Tibial nerve (tissue), 4 donors: ENCODE data around the gene PSIP1. TPM values are rescaled to one million over a fixed set of nuclear protein-coding genes. Genes with fewer than 3 reads are reported as not detected.

Experiments used
- DNase-seq, 2 donors: peaks; one replicate each; pipeline ENCODE4 v3.0.0-alpha.2; 2019; ENCODE audit warnings: low spot score in 2 of 2
- H3K27ac ChIP-seq, 4 donors: fragments of 200-600 bp; sonication (generic) in 3 of 4; one replicate each; pipeline ENCODE4 v1.5.1; 2017 to 2019; ENCODE audit warnings: mild to moderate bottlenecking in 1 of 4
- H3K27me3 ChIP-seq, 2 donors: fragments of 200-600 bp; sonication (generic) in 1 of 2; one replicate each; pipeline versions ENCODE4 v1.5.1 to v1.6.0; 2017 to 2019
- H3K36me3 ChIP-seq, 3 donors: fragments of 200-600 bp; sonication (generic); one replicate each; pipeline ENCODE4 v1.5.1; 2018 to 2019
- H3K4me1 ChIP-seq, 4 donors: fragments of 200-600 bp; sonication (generic) in 3 of 4; one replicate each; pipeline ENCODE4 v1.5.1; 2017 to 2019
- H3K4me3 ChIP-seq, 4 donors: fragments of 200-600 bp; sonication (generic) in 3 of 4; one replicate each; pipeline ENCODE4 v1.5.1; 2017 to 2019; ENCODE audit warnings: mild to moderate bottlenecking in 1 of 4, moderate library complexity in 1 of 4
- H3K9me3 ChIP-seq, 4 donors: fragments of 200-600 bp; sonication (generic) in 3 of 4; one replicate each; pipeline ENCODE4 v1.5.1; 2017 to 2019
- CTCF ChIP-seq, 5 experiments: fragments of 200-600 bp in 3 of 5; fragments of 450-650 bp in 2 of 5; sonication (generic) in 3 of 5; IDR thresholded peaks; one replicate each; pipeline ENCODE4 v1.5.1; 2016 to 2019; ENCODE audit warnings: antibody characterized with exemption in 5 of 5, mild to moderate bottlenecking in 3 of 5, moderate library complexity in 2 of 5
- EP300 ChIP-seq, 2 donors: sonication (generic); formaldehyde crosslinking; IDR thresholded peaks; one replicate each; pipeline ENCODE4 v1.6.1; 2017; ENCODE audit warnings: antibody characterized with exemption in 2 of 2, mild to moderate bottlenecking in 1 of 2
- POLR2A ChIP-seq, 2 donors: fragments of 450-650 bp; IDR thresholded peaks; one replicate each; pipeline ENCODE4 v1.6.1; 2017; ENCODE audit warnings: antibody characterized with exemption in 2 of 2, mild to moderate bottlenecking in 2 of 2, moderate library complexity in 2 of 2
- WGBS, 2 donors: methylation state at CpG; one replicate each; pipeline ENCODE4 v1.1.5; 2018; 5-methylcytosine and 5-hydroxymethylcytosine counted together
- total RNA-seq, 4 donors: library from RNA; depleted of rRNA; stranded (reverse); fragments of >200 nt; gene quantifications; one replicate each; pipeline ENCODE4 v1.1.0, GENCODE V29; 2016

PSIP1 gene
- 100 to 1,000 TPM in 2 of 4 donors, 10 to 100 TPM in 2; 57.6 to 121 (median 97.9) TPM for total RNA-seq

- Histone ChIP-seq H3K27ac (peak within 1 kb of the TSS; percentile 87 to 96 (median 93)), H3K4me3 (peak within 1 kb of the TSS; percentile 68 to 98 (median 90)), H3K4me1 (peaks cover 0 to 26% (median 17%) of the 10 kb centered on the region in 4 donors), H3K36me3 (peaks cover 0 to 17% (median under 1%) of the 10 kb centered on the region in 3 donors), H3K27me3 (no peaks in the 10 kb centered on the region), H3K9me3 (no peaks in the 10 kb centered on the region)
- peak; percentile 44 to 64 for DNase-seq
- peak in 1 of 2 donors; percentile 85 for TF ChIP-seq EP300 (IDR thresholded peaks at IDR 0.05)
- TF ChIP-seq POLR2A (IDR thresholded peaks at IDR 0.05) = peak; percentile 22 to 58
- peak in 3 of 5 experiments; percentile 22 to 72 (median 69) for TF ChIP-seq CTCF (IDR thresholded peaks at IDR 0.05)
- 0% methylated on average over 33 to 63 of the region's 72 CpGs for WGBS, 2 donors
These were observed at the start of gene PSIP1 for GRCh38 chr9:15510789-15511575. Gene PSIP1, minus strand, starts transcription at chr9:15510970. Its CDS starts 782 bp downstream, at chr9:15510188.

GRCh38 chr9:15553528-15553898 is 42.7 kb upstream of the PSIP1 start:
- H3K27me3 ChIP-seq = no peaks in the 10 kb centered on the region
- peak overlapping the region; percentile 64 to 94 (median 74) for H3K4me3 ChIP-seq
- peaks cover 0 to 15% (median 4%) of the 10 kb centered on the region in 4 donors for H3K4me1 ChIP-seq
- DNase-seq = no peak
- no peaks in the 10 kb centered on the region for H3K36me3 ChIP-seq
- no peaks in the 10 kb centered on the region for H3K9me3 ChIP-seq
- peak overlapping the region; percentile 73 to 96 (median 85) for H3K27ac ChIP-seq
- 1% methylated on average over 12 to 13 of the region's 13 CpGs for WGBS, 2 donors
- TF ChIP-seq POLR2A (IDR thresholded peaks at IDR 0.05) (no peak), EP300 (IDR thresholded peaks at IDR 0.05) (no peak), CTCF (IDR thresholded peaks at IDR 0.05) (no peak)

GRCh38 chr9:15552636-15553527 is 42.1 kb upstream of the PSIP1 start, which contains the start of gene CCDC171:
Gene CCDC171, plus strand, starts transcription at chr9:15553043. Its CDS starts 11,046 bp downstream, at chr9:15564089.
- H3K36me3 ChIP-seq = no peaks in the 10 kb centered on the region
- H3K4me3 ChIP-seq = peak within 1 kb of the TSS; percentile 64 to 94 (median 74)
- peak within 1 kb of the TSS; percentile 73 to 96 (median 85) for H3K27ac ChIP-seq
- TF ChIP-seq POLR2A (IDR thresholded peaks at IDR 0.05) (peak; percentile 48 to 70), CTCF (IDR thresholded peaks at IDR 0.05) (no peak), EP300 (IDR thresholded peaks at IDR 0.05) (peak in 1 of 2 donors; percentile 84)
- peaks cover 0 to 15% (median 4%) of the 10 kb centered on the region in 4 donors for H3K4me1 ChIP-seq
- DNase-seq = peak; percentile 81 to 84
- H3K27me3 ChIP-seq = no peaks in the 10 kb centered on the region
- no peaks in the 10 kb centered on the region for H3K9me3 ChIP-seq
- WGBS, 2 donors = 0 to 1% methylated on average over 39 to 42 of the region's 65 CpGs

GRCh38 chr9:15549611-15550010 is 38.8 kb upstream of the PSIP1 start:
- Histone ChIP-seq H3K9me3 (no peaks in the 10 kb centered on the region), H3K27me3 (no peaks in the 10 kb centered on the region), H3K4me3 (no peak overlapping the region), H3K4me1 (peaks cover 0 to 15% (median 4%) of the 10 kb centered on the region in 4 donors), H3K27ac (no peak overlapping the region), H3K36me3 (no peaks in the 10 kb centered on the region)
- 97 to 99% methylated on average over 2 of the region's 2 CpGs for WGBS, 2 donors
- DNase-seq = no peak
- TF ChIP-seq POLR2A (IDR thresholded peaks at IDR 0.05) (no peak), EP300 (IDR thresholded peaks at IDR 0.05) (no peak), CTCF (IDR thresholded peaks at IDR 0.05) (no peak)
